Measurements from ENCODE around the gene DOC2B. TPM values are rescaled to one million over a fixed set of nuclear protein-coding genes. Genes with fewer than 3 reads are reported as not detected.

DOC2B gene
- total and polyA plus RNA-seq, 9 of the 15 experiments (the other 6 are each of a cell fraction or from before 2014, with no cell fraction given): 0.02 TPM; not detected in 8

DNA sequence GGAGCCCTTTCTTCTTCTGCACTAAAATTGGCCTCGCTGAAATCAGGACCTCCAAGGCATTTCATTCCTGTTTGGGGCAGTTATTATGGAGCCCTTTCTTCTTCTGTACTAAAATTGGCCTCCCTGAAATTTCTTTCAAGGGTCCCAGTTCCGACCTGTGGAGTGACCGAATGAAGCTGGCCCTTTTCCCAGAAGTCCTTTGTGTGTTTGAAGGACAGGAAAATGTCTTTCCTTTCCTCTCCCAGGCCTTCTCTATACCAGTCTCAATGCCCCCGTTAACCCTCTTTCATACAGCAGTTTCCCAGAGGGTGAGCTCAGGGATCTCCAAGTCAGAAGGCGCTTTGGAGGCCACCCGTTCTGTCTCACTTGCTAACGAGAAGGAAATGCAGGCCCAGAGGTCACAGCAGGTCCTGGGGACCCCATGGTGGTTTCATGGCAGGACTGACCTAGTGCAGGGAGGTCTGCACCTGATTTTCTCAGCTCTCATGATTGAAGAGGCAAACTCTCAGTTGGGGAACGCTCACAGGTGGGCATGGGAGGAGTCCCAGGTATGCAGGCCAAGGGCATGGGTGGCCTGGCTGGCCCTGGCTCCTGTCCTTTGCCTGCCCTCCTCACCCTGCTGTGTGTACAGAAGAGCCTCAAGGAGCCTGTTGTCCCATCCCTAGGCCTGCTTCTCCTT, 37.1 kb upstream of the DOC2B start (continued):
- no peak for TF ChIP-seq POLR3G (IDR thresholded peaks at IDR 0.05; ENCODE audit: extremely low read depth, insufficient read length, insufficient replicate concordance)

GRCh38 chr17:216625-217024, 35.2 kb upstream of the DOC2B start:
- no peak for DNase-seq (ENCODE audit: extremely low read depth in 1 of 4, low spot score in 3 of 4)
- Histone ChIP-seq H3K36me3 (ENCODE audit: control insufficient read depth, insufficient read depth, low read length) (no peaks in the 10 kb centered on the region), H3K27me3 (ENCODE audit: control insufficient read depth in 2 of 2, insufficient read depth in 2 of 2, low read length in 2 of 2) (peaks cover 0 to 8% of the 10 kb centered on the region in 2 experiments; a peak in 1 of 5 replicates), H3K9me1 (ENCODE audit: control insufficient read depth, insufficient read depth, low read length) (no peaks in the 10 kb centered on the region), H3K9ac (ENCODE audit: insufficient read depth in 1 of 2, low read depth in 2 of 2, low read length in 2 of 2) (no peak overlapping the region), H3K4me2 (ENCODE audit: insufficient read depth, low read length) (no peak overlapping the region), H3K79me2 (ENCODE audit: control insufficient read depth, insufficient read depth, low read length) (no peaks in the 10 kb centered on the region), H3K9me3 (replicated peaks; ENCODE audit: control insufficient read depth, insufficient read depth, low read depth, low read length) (no peaks in the 10 kb centered on the region), H4K20me1 (replicated peaks; ENCODE audit: control insufficient read depth, insufficient read depth, low read length) (no peaks in the 10 kb centered on the region), H3K27ac (ENCODE audit: extremely low read depth, low read depth, low read length) (no peak overlapping the region), H3K4me3 (no peak overlapping the region), H2AFZ (ENCODE audit: low read depth, low read length) (peak overlapping the region; percentile 94), H3K4me1 (replicated peaks in 1 of 2; ENCODE audit: control insufficient read depth in 2 of 2, insufficient read depth in 2 of 2, low read length in 2 of 2) (peaks cover 0 to 5% of the 10 kb centered on the region in 2 experiments; a peak in 2 of 5 replicates)
- ChIA-PET POLR2A (interaction anchor here (0.7 kb wide), 1 partner anchor 92 kb away, joined by 3 read pairs; no protein-coding TSS in a partner anchor), CTCF (ENCODE audit: low intra/inter-chr PET ratio) (no interaction called here)
- BruUV-seq (replicated peaks): no TSS peak
- no peak for ATAC-seq
- WGBS (ENCODE audit: insufficient coverage, low coverage, missing lambda C conversion rate): 0% methylated on average over 2 of the region's 2 CpGs
- in situ Hi-C loops (cut with MboI) (no loop called here), intact Hi-C loops (cut with micrococcal nuclease) (no loop called here)
- FAIRE-seq: no peak
- TF ChIP-seq ZBTB17 (CRISPR knock-in tag; IDR thresholded peaks at IDR 0.05) (peak; percentile 67; the same call in 1 of the 2 replicates), SIX5 (IDR thresholded peaks at IDR 0.05; ENCODE audit: borderline replicate concordance in 1 of 2, insufficient read depth in 1 of 2, low read depth in 1 of 2, low read length in 2 of 2) (no peak)
